DND-41 (cell line): ENCODE measurements around the gene BICC1.

ENCODE experiments used
- ATAC-seq: fragments of 200-7000 bp; cut with Tn5 transposase; 3 replicates; pipeline ENCODE4 v1.9.1; 2021; ENCODE audit warnings: low read depth; ENCODE audit not compliant: insufficient read depth
- DNase-seq: peaks from one replicate; pipeline ENCODE4 v3.0.0-alpha.2; 2020
- H2AFZ ChIP-seq: 2 replicates; pipeline ENCODE4 v1.6.0; 2012; ENCODE audit warnings: low read depth, low read length
- H3K27ac ChIP-seq: 2 replicates; pipeline ENCODE4 v1.5.1; 2012; ENCODE audit warnings: low read length, inconsistent platforms
- H3K27me3 ChIP-seq: fragments of 200-600 bp; sonication (generic); 2 replicates; pipeline ENCODE4 v1.6.0; 2012; ENCODE audit warnings: low read length, mild to moderate bottlenecking, inconsistent platforms; ENCODE audit not compliant: insufficient read depth, poor library complexity
- H3K36me3 ChIP-seq: 2 replicates; pipeline ENCODE4 v1.5.1; 2012; ENCODE audit warnings: low read length, inconsistent platforms; ENCODE audit not compliant: insufficient read depth
- H3K4me1 ChIP-seq: 2 replicates; pipeline ENCODE4 v1.5.1; 2012; ENCODE audit warnings: mild to moderate bottlenecking, low read length; ENCODE audit not compliant: insufficient read depth
- H3K4me2 ChIP-seq: 2 replicates; pipeline ENCODE4 v1.6.0; 2012; ENCODE audit warnings: mild to moderate bottlenecking, moderate library complexity, low read length, inconsistent platforms; ENCODE audit not compliant: insufficient read depth
- H3K4me3 ChIP-seq, 2 experiments: fragments of 200-600 bp in 1 of 2; shearing (Covaris generic) in 1 of 2; 2 replicates each; pipeline ENCODE4 v1.5.1; 2012 to 2016; ENCODE audit warnings: inconsistent platforms in 2 of 2, low read length in 2 of 2, mild to moderate bottlenecking in 2 of 2, low read depth in 1 of 2, moderate library complexity in 1 of 2
- H3K79me2 ChIP-seq: 2 replicates; pipeline ENCODE4 v1.6.0; 2012; ENCODE audit warnings: low read length, inconsistent platforms; ENCODE audit not compliant: insufficient read depth
- H3K9ac ChIP-seq: 2 replicates; pipeline ENCODE4 v1.6.0; 2012; ENCODE audit warnings: low read depth, mild to moderate bottlenecking, inconsistent platforms, low read length, moderate library complexity
- H3K9me3 ChIP-seq: 2 replicates; pipeline ENCODE4 v1.5.1; 2012; ENCODE audit warnings: low read length, moderate library complexity, mild to moderate bottlenecking, inconsistent platforms; ENCODE audit not compliant: insufficient read depth, severe bottlenecking
- H4K20me1 ChIP-seq: 2 replicates; pipeline ENCODE4 v1.6.0; 2012; ENCODE audit warnings: low read length; ENCODE audit not compliant: insufficient read depth
- CTCF ChIP-seq: IDR thresholded peaks from 2 replicates; pipeline ENCODE4 v1.5.1; 2012; ENCODE audit warnings: borderline replicate concordance, low read length, moderate library complexity, mild to moderate bottlenecking; ENCODE audit not compliant: poor library complexity, severe bottlenecking; ENCODE audit errors: extremely low read depth
- EZH2 ChIP-seq: IDR thresholded peaks from 3 replicates; pipeline ENCODE4 v1.6.1; 2012; ENCODE audit warnings: borderline replicate concordance, low read depth, mild to moderate bottlenecking, moderate library complexity, low read length, inconsistent platforms; ENCODE audit not compliant: severe bottlenecking

The BICC1 gene

GRCh38 chr10:58764087-58764747, 251.5 kb downstream of the BICC1 start:
- no peaks in the 10 kb centered on the region for H3K36me3 ChIP-seq
- TF ChIP-seq CTCF (no peak), EZH2 (no peak)
- no peak overlapping the region for H3K27ac ChIP-seq
- H3K27me3 ChIP-seq = no peaks in the 10 kb centered on the region
- H3K4me2 ChIP-seq = no peak overlapping the region
- no peaks in the 10 kb centered on the region for H4K20me1 ChIP-seq
- no peaks in the 10 kb centered on the region for H3K4me1 ChIP-seq
- no peak overlapping the region for H3K4me3 ChIP-seq
- no peak overlapping the region for H2AFZ ChIP-seq
- H3K79me2 ChIP-seq = no peaks in the 10 kb centered on the region
- ATAC-seq (no peak), DNase-seq (no peak)
- no peak overlapping the region for H3K9ac ChIP-seq
- no peaks in the 10 kb centered on the region for H3K9me3 ChIP-seq

DNA sequence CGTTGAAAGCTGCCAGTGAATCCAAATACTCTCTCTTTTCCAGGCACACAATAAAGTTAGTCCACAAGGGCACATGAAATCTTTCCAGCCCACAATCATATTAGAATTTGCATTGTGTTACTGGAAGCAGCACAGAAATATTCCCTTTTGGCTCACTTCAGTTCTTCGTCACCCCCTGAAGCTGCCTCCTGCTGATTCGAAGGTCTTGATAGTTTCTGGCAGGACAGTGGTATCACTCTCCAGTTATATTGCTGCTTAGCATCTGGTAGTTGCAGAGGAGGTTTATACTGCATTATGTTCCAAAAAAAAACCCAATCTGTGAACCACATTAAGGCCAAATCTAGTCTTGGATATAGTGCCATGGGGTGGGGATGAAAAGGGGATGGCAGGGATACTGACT, 253.2 kb downstream of the BICC1 start:
- Histone ChIP-seq H3K4me3 (no peak overlapping the region), H3K36me3 (no peaks in the 10 kb centered on the region), H3K4me1 (no peaks in the 10 kb centered on the region), H4K20me1 (no peaks in the 10 kb centered on the region), H3K9ac (no peak overlapping the region), H3K27ac (no peak overlapping the region), H3K79me2 (no peaks in the 10 kb centered on the region), H3K27me3 (no peaks in the 10 kb centered on the region), H3K4me2 (no peak overlapping the region), H2AFZ (no peak overlapping the region), H3K9me3 (no peaks in the 10 kb centered on the region)
- ATAC-seq = no peak
- DNase-seq = no peak
- no peak for TF ChIP-seq EZH2
- no peak for TF ChIP-seq CTCF

DNA sequence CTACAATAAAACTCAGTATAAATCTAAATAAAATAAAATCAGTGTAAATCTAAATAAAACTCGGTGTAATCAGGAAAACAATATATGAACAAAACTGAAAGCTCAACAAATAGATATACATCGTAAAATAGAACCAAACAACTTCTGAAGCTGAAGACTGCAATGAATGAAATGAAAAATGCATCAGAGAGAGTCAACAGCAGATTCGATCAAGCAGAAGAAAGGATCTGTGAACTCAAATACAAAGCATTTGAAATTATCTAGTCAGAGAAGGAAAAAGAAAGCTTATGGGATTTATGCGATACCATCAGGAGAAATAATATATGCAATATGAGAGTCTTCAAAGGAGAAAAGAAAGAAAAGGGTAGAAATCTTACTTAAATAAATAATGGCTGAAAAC, 255.0 kb downstream of the BICC1 start:
- H3K27me3 ChIP-seq = no peaks in the 10 kb centered on the region
- no peak overlapping the region for H2AFZ ChIP-seq
- H3K4me3 ChIP-seq = no peak overlapping the region
- no peak for DNase-seq
- no peaks in the 10 kb centered on the region for H3K9me3 ChIP-seq
- ATAC-seq = no peak
- no peak overlapping the region for H3K4me2 ChIP-seq
- H3K36me3 ChIP-seq = no peaks in the 10 kb centered on the region
- H4K20me1 ChIP-seq = no peaks in the 10 kb centered on the region
- no peaks in the 10 kb centered on the region for H3K4me1 ChIP-seq
- no peak overlapping the region for H3K9ac ChIP-seq
- H3K27ac ChIP-seq = no peak overlapping the region
- no peaks in the 10 kb centered on the region for H3K79me2 ChIP-seq
- no peak for TF ChIP-seq CTCF
- TF ChIP-seq EZH2 = no peak
